NCI-H187 treated with DMSO at 0.1 percent for 48 hours (cell line): ENCODE results near the gene CCDC179.

Experiments used
- DNase-seq: peaks from one replicate; lab custom pipeline; 2025; lab: John Stamatoyannopoulos, UW

CCDC179 gene

GRCh38 chr11:22807855-22808570 is 52.3 kb downstream of the CCDC179 start:
- DNase-seq: no peak

- DNase-seq: no peak
These were observed 52.9 kb downstream of the CCDC179 start for GRCh38 chr11:22807391-22807790.

- DNase-seq: no peak
These were observed 57.4 kb downstream of the CCDC179 start for GRCh38 chr11:22802861-22803260.

DNA sequence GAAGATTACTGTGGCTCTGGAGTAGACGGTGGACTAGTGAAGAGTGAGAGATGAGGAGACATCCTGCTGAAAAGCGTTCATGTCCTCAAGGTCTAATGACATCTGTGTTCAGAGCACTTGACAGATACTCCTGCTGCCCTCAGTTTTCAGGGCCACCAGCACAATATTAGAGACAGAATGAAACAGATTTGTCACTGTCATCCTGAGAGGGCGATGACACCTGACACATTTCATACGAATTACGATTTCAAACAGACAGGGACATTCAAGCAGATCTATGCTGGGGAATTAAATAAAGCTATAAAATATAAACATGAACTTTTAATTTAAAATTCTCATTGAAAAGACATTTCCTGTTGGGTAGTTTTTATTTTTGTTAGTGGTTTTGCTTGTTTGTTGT is 59.8 kb downstream of the CCDC179 start:
- DNase-seq: peak; percentile 85

GRCh38 chr11:22798901-22799300 is 61.4 kb downstream of the CCDC179 start:
- DNase-seq: peak; percentile 52

DNA sequence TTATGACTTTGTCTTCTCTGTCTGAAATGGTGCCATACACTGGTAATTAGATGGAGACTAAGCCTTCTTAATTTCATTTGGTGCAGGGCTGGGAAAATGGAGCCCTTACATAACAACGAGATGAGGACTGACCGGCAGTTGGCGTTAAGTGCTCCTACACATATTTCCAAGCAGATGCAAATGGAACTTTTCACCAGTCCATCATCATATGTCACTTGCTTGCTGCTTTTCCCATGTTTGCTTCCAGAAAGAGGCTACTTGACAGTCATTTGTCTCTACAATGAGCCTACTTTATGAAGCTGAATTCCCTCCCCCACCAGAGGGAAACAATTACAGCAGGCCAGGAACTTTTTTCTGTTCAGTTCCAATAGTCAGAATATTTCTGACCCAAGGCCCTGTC is 63.2 kb downstream of the CCDC179 start:
- peak; percentile 93 for DNase-seq
